DMS53 treated with DMSO at 0.1 percent for 48 hours (cell line): ENCODE results near the gene GTF2A1L.
"Not testable (repeated sequence)": the region's sequence is repeated elsewhere in the genome, so short reads cannot be mapped to it uniquely, and the experiment has no call there.

ENCODE experiments used
- DNase-seq: peaks from one replicate; lab custom pipeline; 2025; ENCODE audit not compliant: unreplicated experiment; lab: John Stamatoyannopoulos, UW

Gene GTF2A1L

DNA sequence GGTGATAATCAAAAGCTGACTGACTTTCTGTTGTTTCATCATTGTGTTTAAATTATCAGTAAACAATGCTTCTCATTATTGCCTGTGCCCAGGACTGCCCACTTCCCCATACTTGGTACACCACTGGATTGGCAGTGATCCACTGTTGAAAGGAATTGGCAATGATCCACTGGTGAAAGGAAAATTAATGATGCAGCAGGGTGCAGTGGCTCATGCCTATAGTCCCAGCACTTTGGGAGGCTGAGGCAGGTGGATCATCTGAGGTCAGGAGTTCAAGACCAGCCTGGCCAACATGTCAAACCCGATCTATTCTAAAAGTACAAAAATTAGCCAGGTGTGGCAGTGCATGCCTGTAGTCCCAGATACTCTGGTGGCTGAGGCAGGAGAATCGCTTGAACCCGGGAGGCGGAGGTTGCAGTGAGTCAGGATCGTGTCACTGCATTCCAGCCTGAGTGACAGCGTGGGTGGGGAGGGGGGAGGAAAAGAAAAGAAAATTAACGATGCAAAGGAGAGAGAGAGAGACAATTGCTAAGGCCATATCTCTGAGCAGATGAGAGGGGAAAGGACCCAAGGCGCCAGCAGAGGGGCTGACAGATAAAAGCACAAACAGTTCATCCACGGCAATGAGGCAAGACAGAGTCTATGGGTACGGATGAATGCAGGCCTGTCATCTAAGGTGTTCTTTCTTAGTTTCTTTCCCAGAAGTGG is 10.2 kb upstream of the GTF2A1L start:
- DNase-seq: no peak

DNA sequence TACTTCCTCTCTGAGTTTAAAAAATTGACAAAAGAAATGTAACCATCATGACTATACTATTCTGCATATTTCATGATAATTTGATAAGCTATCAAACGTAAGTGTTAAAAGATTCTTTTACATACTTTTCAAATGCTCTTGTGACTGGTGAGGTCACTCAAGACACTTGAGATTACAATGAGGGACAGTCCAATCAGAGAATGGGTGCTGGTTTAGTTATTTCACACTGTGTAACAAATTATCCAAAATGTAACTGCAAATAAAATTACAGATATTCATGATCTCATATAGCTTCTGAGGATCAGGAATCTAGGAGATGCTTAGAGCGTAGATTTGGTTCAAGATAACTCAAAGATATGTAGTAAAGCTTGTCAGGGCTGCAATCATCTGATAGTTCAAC is 4.4 kb upstream of the GTF2A1L start:
- no peak for DNase-seq

DNA sequence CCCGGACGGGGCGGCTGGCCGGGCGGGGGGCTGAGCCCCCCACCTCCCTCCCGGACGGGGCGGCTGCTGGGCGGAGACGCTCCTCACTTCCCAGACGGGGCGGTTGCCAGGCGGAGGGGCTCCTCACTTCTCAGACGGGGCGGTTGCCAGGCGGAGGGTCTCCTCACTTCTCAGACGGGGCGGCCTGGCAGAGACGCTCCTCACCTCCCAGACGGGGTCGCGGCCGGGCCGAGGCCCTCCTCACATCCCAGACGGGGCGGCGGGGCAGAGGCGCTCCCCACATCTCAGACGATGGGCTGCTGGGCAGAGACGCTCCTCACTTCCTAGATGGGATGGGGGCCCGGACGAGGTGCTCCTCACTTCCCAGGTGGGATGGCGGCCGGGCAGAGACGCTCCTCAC is 3.1 kb upstream of the GTF2A1L start:
- DNase-seq: not testable (repeated sequence)

DNA sequence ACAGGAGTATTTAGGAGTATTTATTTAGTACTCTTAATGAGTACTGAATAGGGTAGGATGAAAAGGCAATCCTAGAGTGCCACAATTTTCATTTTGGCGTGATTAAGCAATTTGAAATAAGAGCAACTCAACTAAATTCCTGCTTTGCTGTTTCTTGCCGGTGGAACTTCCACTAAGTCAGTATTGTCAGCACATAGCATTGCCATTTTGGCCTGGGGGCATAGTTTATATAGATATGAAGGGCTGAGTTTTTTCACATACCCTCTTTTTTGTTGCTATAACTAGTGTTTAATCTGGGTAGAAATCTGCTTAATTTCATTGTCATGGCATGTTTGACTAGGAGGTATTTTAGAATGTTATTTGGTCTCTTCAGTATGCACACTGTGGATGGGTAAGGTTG is 1.9 kb downstream of the GTF2A1L start:
- DNase-seq: no peak

DNA sequence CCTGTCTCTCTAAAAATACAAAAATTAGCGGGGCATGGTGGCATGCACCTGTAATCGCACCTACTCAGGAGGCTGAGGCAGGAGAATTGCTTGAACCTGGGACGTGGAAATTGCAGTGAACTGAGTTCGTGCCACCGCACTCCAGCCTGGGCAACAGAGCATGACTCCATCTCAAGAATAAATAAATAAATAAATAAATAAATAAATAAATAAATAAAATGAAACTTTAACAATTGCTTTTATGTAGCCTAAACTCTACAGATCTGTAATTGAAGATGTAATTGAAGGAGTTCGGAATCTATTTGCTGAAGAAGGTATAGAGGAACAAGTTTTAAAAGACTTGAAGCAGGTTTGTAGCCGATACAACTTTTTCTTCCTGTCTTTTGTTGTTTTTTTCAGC is 2.9 kb downstream of the GTF2A1L start:
- no peak for DNase-seq

DNA sequence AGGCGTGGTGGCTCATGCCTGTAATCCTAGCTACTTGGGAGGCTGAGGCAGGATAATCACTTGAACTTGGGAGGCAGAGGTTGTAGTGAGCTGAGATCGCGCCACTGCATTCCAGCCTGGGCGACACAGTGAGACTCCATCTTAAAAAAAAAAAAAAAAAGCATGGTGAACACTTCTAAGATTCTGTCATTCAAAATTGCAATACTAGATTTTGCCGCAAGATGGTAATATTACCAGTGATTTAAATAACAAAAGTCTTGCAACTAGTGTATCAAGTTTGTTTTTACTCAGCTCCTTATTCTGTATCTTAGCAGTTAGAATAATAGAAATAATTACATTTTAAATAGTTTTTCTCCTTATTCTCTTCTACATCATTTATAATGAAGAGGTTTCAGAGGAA is 5.0 kb downstream of the GTF2A1L start:
- DNase-seq: peak; percentile 62

DNA sequence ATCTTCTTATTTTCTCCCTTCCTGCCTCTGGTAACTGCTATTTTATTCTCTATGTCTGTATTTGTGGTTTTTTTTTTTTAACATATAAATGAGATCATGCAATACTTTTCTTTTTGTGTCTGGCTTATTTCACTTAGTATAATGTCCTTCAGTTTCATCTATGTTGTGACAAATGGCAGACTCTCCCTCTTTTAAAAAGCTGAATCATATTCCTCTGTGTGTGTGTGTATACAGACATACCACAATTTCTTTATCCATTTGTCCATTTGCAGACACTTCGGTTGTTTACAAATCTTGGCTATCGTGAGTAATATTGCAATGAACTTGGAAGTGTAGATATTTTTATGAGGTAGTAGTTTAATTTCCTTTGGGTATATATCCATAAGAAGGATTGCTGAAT is 7.0 kb downstream of the GTF2A1L start:
- DNase-seq: no peak

DNA sequence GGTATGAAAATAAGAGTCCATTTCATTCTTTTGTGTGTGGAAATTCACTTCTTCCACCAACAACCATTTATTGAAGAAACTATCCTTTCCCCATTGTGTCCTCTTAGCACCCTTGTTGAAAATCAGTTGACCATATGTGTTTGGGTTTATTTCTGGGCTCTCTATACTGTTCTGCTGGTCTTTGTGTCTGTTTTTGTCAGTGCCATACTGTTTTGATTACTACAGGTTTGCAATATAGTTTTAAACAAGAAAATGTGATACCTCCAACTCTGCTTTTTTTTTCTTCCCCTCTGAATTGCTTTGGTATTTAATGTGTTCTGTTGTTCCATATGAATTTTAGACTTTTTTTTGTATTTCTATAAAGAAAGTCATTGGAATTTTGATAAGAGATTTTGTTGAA is 8.4 kb downstream of the GTF2A1L start:
- DNase-seq: no peak

DNA sequence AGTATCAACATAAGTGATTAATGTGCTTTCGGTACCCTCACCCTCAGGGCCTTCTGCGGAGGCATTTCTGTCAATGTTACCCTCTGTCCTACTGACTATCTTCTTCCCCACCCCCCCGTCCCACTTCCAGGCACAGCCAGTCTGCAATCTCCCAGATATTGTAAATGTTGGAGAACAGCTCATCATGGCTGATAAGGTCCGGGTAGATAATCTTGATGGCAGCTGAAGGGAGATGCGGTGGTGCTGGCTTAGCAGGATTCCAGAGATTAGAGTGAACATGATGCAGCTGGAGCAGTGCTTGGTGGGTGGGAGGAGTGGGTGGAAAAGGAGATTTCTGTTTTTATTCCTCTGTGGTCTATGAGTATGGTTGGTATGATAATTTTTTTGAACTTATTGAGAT is 15.5 kb downstream of the GTF2A1L start:
- no peak for DNase-seq

DNA sequence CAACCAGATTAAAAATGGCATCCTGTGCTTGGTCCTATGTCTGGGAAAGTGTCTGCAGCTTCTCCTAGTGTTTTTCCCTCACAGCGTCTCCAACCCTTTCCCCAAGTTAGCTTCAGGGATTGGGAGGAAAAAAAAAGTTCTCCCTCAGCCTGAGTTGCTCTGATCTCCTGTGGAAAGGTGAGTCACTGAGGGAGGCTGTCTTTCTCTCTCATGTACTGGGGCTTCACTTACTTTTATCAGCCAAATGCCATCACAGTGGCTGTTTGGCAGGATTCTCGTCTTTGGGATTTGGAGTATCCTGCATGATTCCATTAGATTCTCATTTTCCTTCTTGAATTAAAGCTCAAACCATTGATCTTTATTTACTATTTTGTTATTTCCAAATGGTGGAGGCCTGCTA is 18.1 kb downstream of the GTF2A1L start:
- no peak for DNase-seq

DNA sequence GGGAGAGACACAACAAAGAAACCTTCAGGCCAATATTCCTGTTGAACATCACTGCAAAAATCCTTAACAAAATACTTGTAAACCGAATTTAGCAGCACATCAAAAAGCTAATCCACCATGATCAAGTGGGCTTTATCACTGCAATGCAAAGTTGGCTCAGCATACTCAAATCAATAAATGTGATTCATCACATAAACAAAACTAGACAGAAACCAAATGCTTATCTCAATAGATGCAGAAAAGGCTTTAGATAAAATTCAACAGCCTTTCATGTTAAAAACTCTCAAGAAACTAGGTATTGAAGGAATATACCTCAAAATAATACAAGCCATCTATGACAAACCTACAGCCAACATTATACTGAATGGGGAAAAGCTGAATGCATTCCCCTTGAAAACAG is 20.6 kb downstream of the GTF2A1L start:
- no peak for DNase-seq

DNA sequence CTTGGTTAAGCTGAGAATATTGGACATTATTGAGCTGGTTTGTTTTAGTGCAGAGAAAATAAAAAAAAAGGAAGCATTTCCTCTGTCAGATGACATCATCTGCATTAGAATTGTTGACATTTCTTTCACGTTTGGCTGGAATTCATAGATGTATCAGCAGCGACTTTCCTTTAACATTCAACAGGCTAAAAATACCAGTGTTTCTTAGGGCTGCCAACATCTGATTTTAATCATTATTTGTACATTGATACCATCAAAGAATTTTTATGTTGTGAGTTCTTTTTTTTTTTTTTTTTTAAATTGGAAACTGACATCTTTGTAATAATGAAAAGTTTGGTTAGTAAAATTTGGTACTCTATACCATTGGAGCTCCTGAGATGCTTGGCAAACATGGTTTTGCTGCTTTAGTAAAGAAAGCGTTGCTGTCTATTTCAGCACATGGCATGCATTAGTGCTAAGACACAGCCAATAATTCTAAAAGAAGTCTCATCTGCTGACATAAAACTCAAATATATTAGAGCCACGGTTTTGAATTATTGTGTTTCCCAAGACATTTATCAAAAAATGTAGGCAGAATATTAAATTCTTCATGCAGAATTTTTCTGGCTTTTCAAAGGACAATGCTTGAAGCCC is 33.6 kb downstream of the GTF2A1L start:
- peak; percentile 72 for DNase-seq

DNA sequence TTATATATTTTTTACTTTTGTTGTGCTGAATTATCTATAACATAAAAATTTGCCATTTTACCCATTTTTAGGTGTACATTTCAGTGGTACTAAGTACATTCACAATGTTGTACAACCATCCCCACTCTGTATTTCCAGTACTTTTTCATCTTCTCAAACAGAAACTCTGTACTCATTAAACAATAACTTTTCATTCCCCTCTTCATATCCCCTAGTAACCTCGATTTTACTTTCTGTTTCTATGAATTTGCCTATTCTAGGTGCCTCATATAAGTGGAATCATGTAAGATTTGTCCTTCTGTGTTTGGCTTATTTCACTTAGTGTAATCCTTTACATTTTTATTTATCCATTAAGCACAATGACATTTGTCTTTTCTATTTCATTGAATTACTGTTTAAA is 51.3 kb downstream of the GTF2A1L start:
- DNase-seq: no peak

DNA sequence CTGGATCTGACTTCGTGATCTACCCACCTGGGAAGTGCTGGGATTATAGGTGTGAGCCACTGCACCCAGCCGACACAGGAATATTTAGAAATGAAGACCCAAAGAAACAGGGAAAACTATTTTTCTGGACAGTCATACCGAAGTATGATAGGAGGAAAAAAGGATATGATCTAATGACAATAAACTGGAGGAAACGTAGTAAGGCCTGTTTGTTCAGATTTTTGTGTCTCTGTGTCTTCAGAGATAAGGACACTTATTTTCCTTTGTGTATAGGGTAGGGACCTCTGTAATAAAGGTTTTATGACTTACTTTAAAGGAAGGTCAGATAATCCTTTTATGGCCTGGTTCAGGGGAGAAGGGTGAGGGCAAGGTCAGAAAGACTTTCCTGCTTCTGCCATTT is 55.9 kb downstream of the GTF2A1L start:
- no peak for DNase-seq

DNA sequence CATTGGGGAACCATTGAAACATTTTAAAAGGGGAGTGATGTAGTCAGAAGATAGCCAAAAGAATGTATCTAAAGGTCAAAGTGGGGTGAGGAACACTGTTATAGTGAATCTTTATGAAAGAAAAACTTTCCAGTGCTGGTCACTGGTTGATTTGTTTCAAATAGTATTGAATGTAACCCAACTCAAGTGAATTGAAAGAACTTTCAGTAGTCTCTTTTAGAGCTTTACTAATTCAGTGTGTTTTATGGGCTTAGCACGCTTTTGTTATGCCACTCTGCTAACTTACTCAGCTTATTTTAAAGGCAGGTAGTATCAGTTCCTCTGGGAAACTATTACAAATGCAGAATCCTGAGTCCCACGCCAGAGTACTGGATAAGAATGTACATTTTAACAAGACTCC is 57.3 kb downstream of the GTF2A1L start:
- DNase-seq: no peak

DNA sequence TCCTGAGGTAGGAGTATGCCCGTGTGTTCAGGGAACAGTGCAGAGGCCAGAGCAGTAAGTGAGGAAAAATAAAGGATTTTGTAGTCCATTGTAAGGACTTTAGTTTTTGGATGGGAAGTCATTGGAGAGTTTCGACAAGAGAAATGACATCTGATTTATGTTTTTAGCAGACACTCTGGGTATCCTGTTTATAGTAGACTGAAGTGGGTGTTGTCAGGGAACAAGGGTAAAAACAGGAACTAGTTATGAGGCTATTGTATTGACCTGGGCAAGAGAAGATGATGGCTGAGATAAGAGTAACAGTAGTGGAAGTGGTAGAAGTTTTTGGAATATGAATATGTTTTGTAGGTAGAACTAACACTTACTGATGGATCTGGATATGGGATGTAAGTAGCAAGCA is 59.8 kb downstream of the GTF2A1L start:
- DNase-seq: no peak

DNA sequence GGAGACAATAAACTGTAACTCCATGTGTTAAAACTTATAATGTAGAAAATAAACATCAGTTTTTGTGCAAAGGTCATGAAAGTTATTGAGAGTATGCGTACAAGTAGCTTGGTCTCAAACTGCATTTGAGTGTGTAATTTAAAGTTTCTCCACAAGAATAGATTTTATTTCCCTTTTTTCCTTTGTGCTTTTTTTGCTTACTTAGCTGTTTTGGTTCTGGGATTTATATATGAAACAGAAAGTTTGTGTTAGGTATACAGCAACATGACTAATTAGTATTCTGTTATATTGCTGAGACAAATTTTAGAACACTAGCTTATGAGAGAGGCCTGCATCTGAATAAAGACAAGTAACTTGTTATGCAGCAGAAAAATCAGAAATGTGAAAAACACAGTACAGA is 67.5 kb downstream of the GTF2A1L start:
- no peak for DNase-seq

DNA sequence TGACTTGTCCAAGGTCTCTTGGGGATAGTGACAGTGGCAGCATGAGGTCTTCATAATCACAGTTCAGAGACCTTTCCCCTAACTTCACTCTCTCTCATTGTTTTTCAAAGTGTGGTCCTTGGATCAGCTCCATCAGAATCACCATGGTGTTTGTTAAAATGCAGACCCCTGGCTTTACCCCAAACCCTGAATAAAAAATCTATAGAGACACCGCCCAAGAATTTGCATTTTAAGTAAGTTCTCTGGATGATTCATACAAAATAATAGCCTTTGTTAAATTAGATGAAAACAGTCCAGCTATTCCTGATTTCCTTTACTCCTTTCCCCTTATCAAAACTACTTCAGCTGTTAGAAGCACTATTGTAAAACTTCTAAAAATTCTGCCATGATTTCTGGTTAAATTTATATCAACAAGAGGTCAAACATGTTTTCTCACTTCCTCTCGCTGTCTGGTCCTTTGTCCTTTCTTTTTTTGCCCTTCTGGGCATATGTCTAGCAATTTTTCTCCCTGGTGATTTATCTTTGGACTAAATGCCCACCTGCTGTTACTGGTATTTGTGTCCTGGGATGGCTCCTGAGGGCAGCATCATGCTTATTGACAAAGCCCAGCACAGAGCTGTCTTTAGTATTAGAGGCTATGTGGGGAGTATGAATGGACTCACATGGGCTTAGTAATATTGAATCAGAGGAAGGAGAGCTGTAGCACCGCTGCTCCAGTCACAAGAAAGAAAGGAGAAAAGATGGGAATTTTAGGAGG is 74.5 kb downstream of the GTF2A1L start:
- no peak for DNase-seq

DNA sequence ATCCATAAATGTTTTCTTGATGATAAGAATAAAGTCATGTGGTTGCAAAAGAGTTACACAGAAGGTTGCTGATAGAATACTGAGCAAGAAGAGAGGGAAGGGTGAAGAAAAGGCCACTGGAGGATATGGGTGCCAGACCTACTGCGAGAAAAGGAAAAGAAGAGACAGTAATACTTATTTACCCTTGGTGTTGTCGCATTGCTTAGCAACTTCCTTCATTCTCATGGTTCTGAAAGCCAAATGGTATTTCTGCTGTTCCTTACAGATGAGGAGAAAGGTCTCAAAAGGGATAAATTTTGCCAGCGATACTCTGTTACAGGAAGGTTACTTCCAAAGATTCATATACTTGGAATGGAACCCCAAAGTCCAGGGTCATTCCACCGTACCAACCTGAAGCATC is 75.4 kb downstream of the GTF2A1L start:
- no peak for DNase-seq

DNA sequence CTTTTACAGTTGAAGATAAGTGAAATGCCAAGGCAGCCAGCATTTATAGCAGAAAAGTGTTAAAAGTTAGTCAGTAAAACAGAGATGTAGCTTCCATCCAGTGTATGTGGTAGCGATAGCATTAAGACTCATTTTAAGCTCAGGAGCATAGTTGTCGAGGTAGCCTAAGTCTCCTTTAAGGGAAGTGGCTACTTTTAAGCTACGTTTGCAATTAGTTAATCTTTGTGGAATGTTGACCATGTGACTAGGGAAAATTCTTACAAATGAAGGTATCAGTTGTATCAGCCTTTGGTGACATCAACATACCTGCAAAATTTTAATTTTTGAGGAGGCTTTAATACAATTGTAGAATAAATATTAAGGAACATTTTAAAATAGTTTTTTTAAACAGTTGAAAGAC is 76.0 kb downstream of the GTF2A1L start:
- DNase-seq: no peak

DNA sequence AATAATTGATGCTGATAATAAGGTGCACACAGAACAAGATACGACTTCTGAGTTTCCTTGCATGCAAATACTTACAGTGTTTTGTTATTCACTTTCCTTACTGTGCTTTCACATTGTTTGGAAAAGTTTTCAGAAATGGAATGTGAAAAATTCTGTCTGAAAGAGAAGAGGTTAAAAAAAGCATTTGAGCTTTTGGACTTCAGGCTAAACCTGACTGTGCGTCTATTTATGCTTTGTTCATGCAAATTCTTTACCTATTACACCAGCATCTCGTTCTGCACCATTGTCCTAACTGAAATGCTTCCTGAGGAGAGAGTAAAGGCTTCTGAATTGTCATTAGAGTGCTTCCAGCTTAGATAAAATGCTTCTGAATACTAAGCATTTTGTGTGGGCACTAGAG is 76.5 kb downstream of the GTF2A1L start:
- DNase-seq: no peak

DNA sequence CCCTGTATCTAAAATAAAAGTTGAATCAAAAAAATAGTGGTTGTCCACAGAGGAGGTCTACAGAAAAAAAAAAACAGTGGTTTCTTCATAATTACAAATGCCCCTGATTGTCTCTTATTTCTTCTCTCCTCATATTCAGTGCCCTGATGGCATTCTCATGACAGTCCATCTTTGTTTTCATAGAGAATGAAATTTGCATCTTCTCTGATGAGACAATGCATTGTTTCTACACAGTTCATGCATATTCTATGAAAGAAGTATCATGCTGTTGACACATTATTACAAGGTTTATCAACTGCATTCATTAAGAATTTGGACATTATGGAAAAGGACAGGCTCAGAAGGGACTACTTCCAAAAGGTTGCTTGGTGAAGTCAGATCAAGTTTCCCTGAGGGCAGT is 78.3 kb downstream of the GTF2A1L start:
- no peak for DNase-seq
